ENCODE measurements around the gene KCTD16.

DNA sequence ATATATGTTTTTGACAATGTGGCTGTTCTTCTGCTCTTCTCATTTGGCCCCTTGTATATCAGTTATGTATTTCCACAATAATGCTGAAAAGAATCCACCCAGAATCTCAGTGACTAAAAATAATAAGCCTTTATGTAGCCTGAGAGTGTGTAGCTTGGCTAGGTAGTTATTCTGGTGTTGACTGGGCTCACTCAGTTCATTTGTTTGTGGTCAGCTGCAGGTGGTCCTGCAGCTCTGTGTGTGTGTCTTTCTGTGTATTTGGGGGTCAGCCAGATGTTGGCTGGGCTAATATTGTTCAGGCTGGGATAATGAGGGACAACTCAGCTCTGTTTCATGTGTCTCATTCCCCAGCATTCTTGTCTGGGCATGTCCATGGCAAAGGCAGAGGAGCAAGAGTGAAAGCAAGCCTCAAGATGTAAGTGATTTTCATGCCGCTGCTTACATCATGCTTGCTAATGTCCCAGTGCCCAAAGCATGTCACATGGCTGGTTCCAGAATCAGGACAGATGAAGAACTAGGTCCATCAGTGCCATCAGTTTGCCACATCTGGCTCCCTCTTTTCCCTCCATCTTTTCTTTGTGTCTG is 162.8 kb downstream of the KCTD16 start:
- TF ChIP-seq, protein P1, sequence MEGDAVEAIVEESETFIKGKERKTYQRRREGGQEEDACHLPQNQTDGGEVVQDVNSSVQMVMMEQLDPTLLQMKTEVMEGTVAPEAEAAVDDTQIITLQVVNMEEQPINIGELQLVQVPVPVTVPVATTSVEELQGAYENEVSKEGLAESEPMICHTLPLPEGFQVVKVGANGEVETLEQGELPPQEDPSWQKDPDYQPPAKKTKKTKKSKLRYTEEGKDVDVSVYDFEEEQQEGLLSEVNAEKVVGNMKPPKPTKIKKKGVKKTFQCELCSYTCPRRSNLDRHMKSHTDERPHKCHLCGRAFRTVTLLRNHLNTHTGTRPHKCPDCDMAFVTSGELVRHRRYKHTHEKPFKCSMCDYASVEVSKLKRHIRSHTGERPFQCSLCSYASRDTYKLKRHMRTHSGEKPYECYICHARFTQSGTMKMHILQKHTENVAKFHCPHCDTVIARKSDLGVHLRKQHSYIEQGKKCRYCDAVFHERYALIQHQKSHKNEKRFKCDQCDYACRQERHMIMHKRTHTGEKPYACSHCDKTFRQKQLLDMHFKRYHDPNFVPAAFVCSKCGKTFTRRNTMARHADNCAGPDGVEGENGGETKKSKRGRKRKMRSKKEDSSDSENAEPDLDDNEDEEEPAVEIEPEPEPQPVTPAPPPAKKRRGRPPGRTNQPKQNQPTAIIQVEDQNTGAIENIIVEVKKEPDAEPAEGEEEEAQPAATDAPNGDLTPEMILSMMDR (IDR thresholded peaks at IDR 0.05): no peak
- no peak for TF ChIP-seq POLR2A (IDR thresholded peaks at IDR 0.05)
